K562 (cell line): ENCODE data around the gene CENPT. TPM values are rescaled to one million over a fixed set of nuclear protein-coding genes. Genes with fewer than 3 reads are reported as not detected.

Experiments
- ARID1B ChIP-seq: fragments of 450-650 bp; IDR thresholded peaks from 2 replicates; pipeline ENCODE4 v1.6.1; 2016; ENCODE audit warnings: antibody characterized with exemption, mild to moderate bottlenecking, inconsistent platforms
- ARID4B ChIP-seq: sonication (generic); formaldehyde crosslinking; IDR thresholded peaks from 2 replicates; pipeline ENCODE4 v1.8.0; 2022; ENCODE audit warnings: mild to moderate bottlenecking, missing genetic modification reagents
- CCNT2 ChIP-seq: IDR thresholded peaks from 2 replicates; pipeline ENCODE4 v1.6.1; 2011; ENCODE audit warnings: borderline replicate concordance, low read depth, mild to moderate bottlenecking, moderate library complexity, mixed read lengths, low read length; ENCODE audit not compliant: insufficient read length; ENCODE audit errors: extremely low read depth
- DEAF1 ChIP-seq: fragments of 450-650 bp; formaldehyde crosslinking; IDR thresholded peaks from 2 replicates; pipeline ENCODE4 v1.4.0; 2020; ENCODE audit warnings: mild to moderate bottlenecking, moderate library complexity
- HMG20A ChIP-seq: fragments of 450-650 bp; formaldehyde crosslinking; conservative IDR thresholded peaks from 2 replicates; pipeline ENCODE4 v1.4.0; 2020; ENCODE audit warnings: mild to moderate bottlenecking, mixed read lengths
- NELFE ChIP-seq: IDR thresholded peaks from 2 replicates; pipeline ENCODE4 v1.6.1; 2011; ENCODE audit warnings: mild to moderate bottlenecking; ENCODE audit not compliant: insufficient read depth, insufficient read length
- PKNOX1 ChIP-seq: fragments of 450-650 bp; IDR thresholded peaks from 2 replicates; pipeline ENCODE4 v1.6.1; 2016
- RERE ChIP-seq: sonication (generic); formaldehyde crosslinking; IDR thresholded peaks from 2 replicates; pipeline ENCODE4 v1.8.0; 2023; ENCODE audit warnings: missing genetic modification reagents, mild to moderate bottlenecking, borderline replicate concordance
- SMARCC2 ChIP-seq: fragments of 450-650 bp; IDR thresholded peaks from 2 replicates; pipeline ENCODE4 v1.6.1; 2017; ENCODE audit warnings: antibody characterized with exemption, moderate library complexity, mild to moderate bottlenecking, low read depth
- USF1 ChIP-seq: sonication (generic); formaldehyde crosslinking; IDR thresholded peaks from 2 replicates; pipeline ENCODE4 v1.9.0; 2022; ENCODE audit warnings: mild to moderate bottlenecking, missing genetic modification reagents
- ZNF23 ChIP-seq: fragments of 250-450 bp; sonication (Bioruptor Pico); IDR thresholded peaks from 2 replicates; pipeline ENCODE4 v1.4.0; 2020; ENCODE audit warnings: mild to moderate bottlenecking
- ZNF354B ChIP-seq: fragments of 250-450 bp; sonication (Bioruptor Pico); IDR thresholded peaks from 2 replicates; pipeline ENCODE4 v1.4.0; 2020
- ZNF717 ChIP-seq: fragments of 250-450 bp; sonication (Bioruptor Pico); IDR thresholded peaks from 2 replicates; pipeline ENCODE4 v1.5.0; 2021
- polyA plus RNA-seq, 8 experiments: library from polyadenylated mRNA; depleted of rRNA in 4 of 8; stranded (reverse) in 5 of 8; unstranded in 3 of 8; fragments of >200 nt; fragmentation: Nextera tagmentation in 2 of 8; fragmentation: Illumina TruSeq in 1 of 8; extraction: Ambion mirVana in 2 of 8; extraction: Trizol in 1 of 8; gene quantifications; 2 replicates each; pipeline versions ENCODE4 v1.2.1 to v1.2.3, GENCODE V29; 2011 to 2014; ENCODE audit warnings: inconsistent platforms in 1 of 8, missing spikeins in 1 of 8
- total RNA-seq, 7 experiments: library from RNA; depleted of rRNA in 6 of 7; stranded (reverse); fragments of >200 nt in 6 of 7; fragmentation: Illumina TruSeq in 2 of 7; extraction: Trizol in 2 of 7; gene quantifications; 2 replicates each; pipeline versions ENCODE4 v1.2.1 to v1.2.3, GENCODE V29; 2011 to 2021; ENCODE audit warnings: low replicate concordance in 1 of 7

CENPT gene
- total and polyA plus RNA-seq, 9 of the 15 experiments (the other 6 are each of a cell fraction or from before 2014, with no cell fraction given), result 3.6 to 94.2 (median 44.1) TPM

- TF ChIP-seq PKNOX1, result peak; percentile 21; the same call in 1 of the 2 replicates
- no peak for TF ChIP-seq RERE (CRISPR knock-in tag)
- TF ChIP-seq HMG20A (CRISPR knock-in tag), result no peak
- no peak for TF ChIP-seq NELFE
- peak; percentile 71; the same call in 1 of the 2 replicates for TF ChIP-seq ARID4B (CRISPR knock-in tag)
- TF ChIP-seq USF1, result no peak; the same call in 1 of the 2 replicates
- TF ChIP-seq SMARCC2, result no peak
- TF ChIP-seq ARID1B, result no peak
- TF ChIP-seq ZNF23, result no peak
- no peak for TF ChIP-seq ZNF717
- peak; percentile 64 for TF ChIP-seq CCNT2
- TF ChIP-seq DEAF1, result no peak
- no peak for TF ChIP-seq ZNF354B (CRISPR knock-in tag)
Observed at GRCh38 chr16:67806428-67807147, 40.9 kb downstream of the CENPT start, which contains the start of the genes RANBP10 and TSNAXIP1 (continued).
